HG02884 (cell line): ENCODE results near the gene LDB2.

ENCODE experiments used
- ATAC-seq: cut with Tn5 transposase; IDR thresholded peaks from one replicate; pipeline ENCODE4 v1.9.1; 2021; ENCODE audit warnings: mild to moderate bottlenecking, moderate library complexity; ENCODE audit not compliant: unreplicated experiment

LDB2 gene

GRCh38 chr4:16760617-16761363 lies 137.7 kb downstream of the LDB2 start:
- ATAC-seq = no peak

DNA sequence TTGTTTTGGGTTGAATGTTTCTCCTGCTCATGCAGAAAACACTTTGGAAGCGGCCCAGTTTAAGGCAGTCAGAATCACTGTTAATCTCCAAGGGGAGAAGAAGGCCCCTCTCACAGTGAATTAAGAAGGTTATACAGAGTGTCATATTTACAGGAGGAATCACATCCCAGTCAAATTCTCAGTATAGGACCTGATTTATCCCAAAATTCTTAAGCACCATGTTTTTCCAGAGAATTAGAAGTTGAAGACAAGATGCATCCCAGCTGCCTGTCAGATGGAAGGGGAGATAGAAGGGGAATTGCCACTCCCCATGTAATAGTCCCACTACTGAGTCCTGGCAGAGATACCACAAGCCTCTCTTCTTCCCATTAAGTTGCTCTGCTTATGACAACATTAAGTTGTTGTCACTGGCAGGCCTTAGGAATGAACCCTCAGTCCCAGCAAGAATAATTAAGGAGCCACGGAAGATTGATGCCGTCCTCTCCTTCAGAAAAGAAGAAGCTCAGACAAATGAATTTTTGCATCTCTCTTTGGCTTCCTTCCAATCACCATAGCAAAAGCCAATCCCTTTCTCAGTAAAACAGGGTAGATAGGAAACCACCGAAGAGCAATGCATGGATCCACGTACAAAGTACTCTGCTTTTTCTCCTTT lies 138.4 kb downstream of the LDB2 start:
- ATAC-seq = no peak

DNA sequence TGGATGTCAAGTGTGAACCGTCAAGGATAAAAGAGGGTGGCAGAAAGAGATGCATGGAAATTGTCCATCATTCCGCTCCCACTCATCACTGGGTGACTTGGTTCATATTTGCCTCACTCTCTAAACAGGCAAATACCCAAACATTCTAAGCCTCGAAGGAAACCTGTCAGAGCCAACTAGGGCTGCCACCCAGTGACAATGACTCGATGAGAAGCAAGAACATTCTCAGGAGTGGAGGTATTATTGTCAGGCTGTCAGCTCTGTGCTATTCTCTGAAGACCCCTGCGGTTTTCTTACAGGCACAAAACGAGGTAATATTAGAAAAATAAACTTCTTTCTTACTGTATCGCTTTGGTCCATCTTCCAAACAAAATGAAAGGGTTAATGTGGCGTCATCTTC lies 139.6 kb downstream of the LDB2 start:
- ATAC-seq = no peak

DNA sequence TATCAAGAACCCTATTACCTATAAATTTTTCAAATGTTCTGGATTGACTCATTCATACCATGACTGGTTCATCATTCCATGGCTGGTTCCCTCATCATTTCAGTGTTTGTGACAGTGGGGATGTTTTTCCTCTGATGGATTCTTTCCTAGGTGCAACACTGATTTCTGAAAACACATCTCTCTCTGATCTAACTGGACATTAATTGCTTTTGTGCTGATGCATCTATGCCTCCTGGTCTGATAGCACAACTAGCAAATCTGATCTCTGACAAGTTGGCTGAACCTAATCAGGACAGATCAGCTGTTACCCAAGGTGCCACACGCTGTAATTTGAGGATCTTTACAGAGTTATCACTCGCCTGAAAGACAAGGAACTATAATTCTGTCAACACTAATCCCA lies 140.2 kb downstream of the LDB2 start:
- no peak for ATAC-seq

GRCh38 chr4:16757080-16757521 lies 141.3 kb downstream of the LDB2 start:
- no peak for ATAC-seq

DNA sequence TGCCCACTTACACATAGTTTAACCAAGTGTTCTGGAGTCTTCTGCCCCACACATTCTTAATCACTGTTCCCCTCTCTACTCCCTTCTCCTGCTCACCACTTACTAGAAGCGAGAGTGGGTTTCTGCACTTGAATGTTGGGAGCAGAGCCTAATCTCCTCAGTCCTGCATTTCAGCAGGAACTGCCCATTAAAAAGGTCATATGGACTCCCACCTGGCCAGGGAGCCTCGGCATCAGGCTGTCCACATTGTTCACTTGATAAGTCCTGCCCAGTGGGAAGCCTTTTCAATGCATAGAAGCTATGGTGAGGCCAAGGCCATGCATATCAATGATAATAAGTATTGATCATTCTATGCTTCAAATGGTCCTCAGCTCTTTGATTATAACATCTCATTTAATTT lies 144.3 kb downstream of the LDB2 start:
- ATAC-seq = no peak

DNA sequence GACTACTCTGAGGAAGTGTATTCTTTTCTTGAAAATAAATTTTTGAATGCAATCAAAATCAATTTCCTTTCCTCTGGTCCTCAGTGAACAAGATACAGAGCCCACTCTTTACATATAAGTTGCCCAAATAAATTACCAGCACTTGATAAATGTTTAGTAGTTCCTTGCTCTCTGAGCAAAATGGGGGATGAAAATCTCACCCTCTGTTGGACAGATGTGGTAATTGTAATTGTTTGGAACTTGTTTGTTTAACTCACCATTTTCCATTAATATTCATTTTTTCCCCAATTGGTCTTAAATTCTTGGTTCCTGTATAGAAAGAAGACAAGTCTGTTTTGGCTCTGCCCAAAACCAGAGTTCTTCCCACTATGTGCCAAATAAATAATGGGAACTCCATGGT lies 146.3 kb downstream of the LDB2 start:
- no peak for ATAC-seq

DNA sequence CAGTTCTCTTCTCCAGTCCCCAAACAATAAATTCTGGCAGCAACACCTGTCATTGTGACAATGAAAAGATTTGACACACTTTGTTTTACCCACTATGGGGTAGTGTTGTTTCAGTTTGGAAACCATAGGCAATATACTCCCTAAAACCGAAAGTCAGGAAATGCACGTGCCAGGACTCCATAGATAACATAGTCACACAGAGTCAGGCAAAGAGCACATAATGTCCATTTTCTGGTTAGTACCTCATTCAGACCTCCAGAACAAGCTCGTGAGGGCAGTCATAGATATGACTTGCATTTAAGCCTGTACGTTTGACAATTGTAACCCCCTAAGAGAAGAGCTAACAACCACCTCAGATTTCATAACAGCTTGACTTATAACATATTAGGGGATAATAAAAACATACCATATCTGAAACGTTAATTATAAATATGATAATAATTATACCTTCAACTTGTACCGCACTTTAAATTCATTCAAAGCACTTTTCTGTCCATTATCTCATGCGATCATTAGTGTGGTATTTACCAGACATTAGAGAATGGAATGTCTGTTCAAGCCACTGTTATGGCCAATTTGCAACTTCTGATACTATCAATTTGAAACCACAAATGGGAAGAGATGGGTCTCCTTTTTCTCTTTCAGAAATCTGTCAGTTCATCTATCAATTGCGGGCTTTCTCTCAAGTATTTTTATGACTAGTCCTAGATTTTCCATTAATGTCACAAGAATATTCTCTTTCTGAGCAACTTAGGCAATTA lies 147.4 kb downstream of the LDB2 start:
- no peak for ATAC-seq

DNA sequence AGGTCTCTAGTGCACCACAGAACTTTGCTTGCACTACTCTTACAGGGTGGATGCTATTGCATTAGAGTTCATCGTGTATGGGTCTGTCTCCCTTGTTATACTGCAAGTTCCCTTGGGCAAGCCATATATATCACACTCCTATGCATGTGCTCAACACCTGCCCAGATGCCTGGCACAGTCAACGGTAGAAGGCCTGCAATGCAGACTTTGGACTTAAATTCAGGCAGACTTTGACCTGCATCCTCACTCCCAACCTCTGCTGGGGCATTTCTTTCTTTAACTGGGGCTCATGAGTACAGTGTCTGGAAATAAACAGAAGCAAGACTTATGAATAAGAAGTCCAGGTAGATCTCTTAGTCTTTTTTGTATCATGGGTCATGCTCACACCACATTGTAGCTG lies 148.2 kb downstream of the LDB2 start:
- ATAC-seq = no peak

GRCh38 chr4:16745887-16746286 lies 152.6 kb downstream of the LDB2 start:
- ATAC-seq = no peak

GRCh38 chr4:16745009-16745635 lies 153.3 kb downstream of the LDB2 start:
- ATAC-seq = no peak

- ATAC-seq = no peak
Measured at GRCh38 chr4:16741287-16741686, 157.2 kb downstream of the LDB2 start.

GRCh38 chr4:16739997-16740624 lies 158.3 kb downstream of the LDB2 start:
- no peak for ATAC-seq

DNA sequence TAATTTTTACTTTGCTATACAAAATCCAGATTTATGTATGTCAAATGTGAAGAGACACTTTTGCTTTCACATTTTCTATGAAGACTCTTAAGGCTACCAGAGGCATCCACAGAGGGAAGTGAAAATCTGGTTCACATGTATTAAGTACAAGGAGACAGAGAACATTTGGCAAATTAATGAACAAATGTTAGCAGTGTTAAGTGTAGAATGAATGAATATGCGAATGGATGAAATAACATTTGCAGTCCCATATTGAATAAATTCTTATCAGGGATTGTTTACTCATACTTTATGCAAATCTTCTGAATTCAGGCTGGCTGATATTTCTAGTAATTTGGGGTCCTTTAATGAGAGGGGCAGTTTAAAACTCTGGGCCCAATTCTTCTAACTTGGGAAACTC lies 159.9 kb downstream of the LDB2 start:
- no peak for ATAC-seq

- ATAC-seq = no peak
Measured at GRCh38 chr4:16733509-16733908, 164.9 kb downstream of the LDB2 start.

GRCh38 chr4:16732741-16733140 lies 165.7 kb downstream of the LDB2 start:
- ATAC-seq = no peak

DNA sequence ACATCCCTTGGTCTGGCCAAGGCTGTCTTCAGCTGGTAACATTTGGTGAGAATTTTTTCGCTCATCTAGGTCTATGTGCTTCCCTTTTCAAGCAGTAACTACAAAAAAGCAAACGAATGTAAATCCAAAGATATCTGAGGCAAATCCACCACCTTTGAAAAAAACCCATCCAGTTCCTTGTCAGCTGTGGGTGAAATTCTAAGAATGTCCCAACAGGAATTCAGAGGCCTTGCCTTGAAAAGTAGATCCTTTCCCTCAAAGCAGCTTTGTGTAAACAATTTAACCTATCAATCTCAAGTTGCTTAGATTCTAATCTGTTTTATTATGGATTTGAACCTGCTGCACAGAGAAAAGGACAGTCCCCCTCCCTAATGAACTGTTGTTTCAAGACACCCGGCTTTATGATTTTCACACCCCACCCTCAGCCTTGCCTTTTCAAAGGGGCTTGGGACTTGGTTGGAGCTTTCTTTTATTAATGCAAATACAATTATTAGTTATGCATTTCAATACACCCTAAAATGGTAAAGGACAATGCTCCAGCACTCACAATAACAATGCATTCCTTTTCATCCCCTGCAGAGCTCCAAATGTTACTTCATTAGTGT lies 166.6 kb downstream of the LDB2 start:
- ATAC-seq = no peak

GRCh38 chr4:16730522-16731205 lies 167.8 kb downstream of the LDB2 start:
- no peak for ATAC-seq

- ATAC-seq = no peak
Measured at GRCh38 chr4:16729336-16729735, 169.1 kb downstream of the LDB2 start.

GRCh38 chr4:16728849-16729248 lies 169.6 kb downstream of the LDB2 start:
- ATAC-seq = no peak
